Trophoblast cell (in vitro differentiated cells and primary cell): Measurements from ENCODE around the gene LYPD1.

ENCODE experiments used
- DNase-seq, 2 donors: peaks; one replicate each; pipeline ENCODE4 v3.0.0-alpha.2; 2016
- H2AFZ ChIP-seq: 2 replicates; pipeline ENCODE4 v1.6.1; 2013; ENCODE audit warnings: low read length, moderate library complexity, mild to moderate bottlenecking; ENCODE audit not compliant: insufficient read depth, poor library complexity
- H2AK5ac ChIP-seq: 2 replicates; pipeline ENCODE4 v1.6.1; 2013; ENCODE audit warnings: mild to moderate bottlenecking, low read length
- H2BK120ac ChIP-seq: 2 replicates; pipeline ENCODE4 v1.6.1; 2013; ENCODE audit warnings: low read length, mild to moderate bottlenecking, moderate library complexity; ENCODE audit not compliant: insufficient read depth, poor library complexity
- H2BK12ac ChIP-seq: 2 replicates; pipeline ENCODE4 v1.6.1; 2013; ENCODE audit warnings: mild to moderate bottlenecking, low read length, moderate library complexity
- H2BK5ac ChIP-seq: 2 replicates; pipeline ENCODE4 v1.6.1; 2013; ENCODE audit warnings: low read length, low read depth, moderate library complexity, mild to moderate bottlenecking; ENCODE audit not compliant: poor library complexity
- H3K14ac ChIP-seq: 2 replicates; pipeline ENCODE4 v1.6.1; 2013; ENCODE audit warnings: mild to moderate bottlenecking, low read length
- H3K18ac ChIP-seq: 2 replicates; pipeline ENCODE4 v1.6.1; 2013; ENCODE audit warnings: mild to moderate bottlenecking, low read length
- H3K23ac ChIP-seq: 2 replicates; pipeline ENCODE4 v1.6.1; 2013; ENCODE audit warnings: low read length
- H3K27ac ChIP-seq: 2 replicates; pipeline ENCODE4 v1.5.1; 2013; ENCODE audit warnings: low read depth, mild to moderate bottlenecking, inconsistent platforms, low read length, moderate library complexity
- H3K27me3 ChIP-seq: 2 replicates; pipeline ENCODE4 v1.6.1; 2013; ENCODE audit warnings: inconsistent platforms, mild to moderate bottlenecking, low read length, moderate library complexity; ENCODE audit not compliant: insufficient read depth
- H3K36me3 ChIP-seq, 2 experiments: 1 replicate in 1 of 2; 2 replicates in 1 of 2; pipeline ENCODE4 v1.6.1; 2013; ENCODE audit warnings: low read length in 2 of 2, mild to moderate bottlenecking in 2 of 2, moderate library complexity in 1 of 2; ENCODE audit not compliant: insufficient read depth in 2 of 2, control insufficient read depth in 1 of 2
- H3K4ac ChIP-seq: 2 replicates; pipeline ENCODE4 v1.6.1; 2013; ENCODE audit warnings: low read depth, mild to moderate bottlenecking, low read length, moderate library complexity
- H3K4me1 ChIP-seq, 2 experiments: 1 replicate in 1 of 2; 2 replicates in 1 of 2; pipeline ENCODE4 v1.6.1; 2013; ENCODE audit warnings: low read length in 2 of 2, mild to moderate bottlenecking in 2 of 2, moderate library complexity in 1 of 2; ENCODE audit not compliant: insufficient read depth in 2 of 2, control insufficient read depth in 1 of 2
- H3K4me2 ChIP-seq: 2 replicates; pipeline ENCODE4 v1.6.1; 2013; ENCODE audit warnings: inconsistent platforms, mild to moderate bottlenecking, low read length, moderate library complexity
- H3K4me3 ChIP-seq: 2 replicates; pipeline ENCODE4 v1.5.1; 2013; ENCODE audit warnings: mild to moderate bottlenecking, low read depth, low read length, inconsistent platforms
- H3K79me1 ChIP-seq: one replicate; pipeline ENCODE4 v1.6.1; 2013; ENCODE audit warnings: low read length
- H3K79me2 ChIP-seq: 2 replicates; pipeline ENCODE4 v1.6.1; 2013; ENCODE audit warnings: low read length, mild to moderate bottlenecking; ENCODE audit not compliant: control insufficient read depth, insufficient read depth, poor library complexity
- H3K9ac ChIP-seq: 2 replicates; pipeline ENCODE4 v1.6.1; 2013; ENCODE audit warnings: mild to moderate bottlenecking, low read length
- H3K9me3 ChIP-seq: 2 replicates; pipeline ENCODE4 v1.6.1; 2013; ENCODE audit warnings: low read depth, mild to moderate bottlenecking, control low read depth, inconsistent platforms, low read length; ENCODE audit not compliant: insufficient read depth
- H4K12ac ChIP-seq: 2 replicates; pipeline ENCODE4 v1.6.1; 2013; ENCODE audit warnings: low read depth, mild to moderate bottlenecking, low read length, moderate library complexity
- H4K8ac ChIP-seq: 2 replicates; pipeline ENCODE4 v1.6.1; 2013; ENCODE audit warnings: low read depth, mild to moderate bottlenecking, low read length, moderate library complexity
- H4K91ac ChIP-seq: one replicate; pipeline ENCODE4 v1.6.1; 2013; ENCODE audit warnings: low read depth, mild to moderate bottlenecking, low read length, moderate library complexity
- WGBS: extraction: QIAGEN DNeasy Blood & Tissue Kit; methylation state at CpG from one replicate; pipeline ENCODE4 v1.1.7; 2013; ENCODE audit warnings: missing lambda C conversion rate; ENCODE audit not compliant: insufficient read length, insufficient coverage; ENCODE audit errors: extremely low coverage; 5-methylcytosine and 5-hydroxymethylcytosine counted together

The LYPD1 gene

GRCh38 chr2:132645722-132646539 is 24.1 kb downstream of the LYPD1 start:
- Histone ChIP-seq H2BK12ac (no peak overlapping the region), H4K8ac (no peak overlapping the region), H3K9ac (no peak overlapping the region), H3K4ac (no peak overlapping the region), H3K18ac (no peak overlapping the region), H3K4me2 (no peak overlapping the region), H3K14ac (no peak overlapping the region), H4K12ac (no peak overlapping the region), H2BK5ac (no peak overlapping the region), H2AK5ac (no peak overlapping the region), H3K4me1 (peaks cover 4% of the 10 kb centered on the region in 2 experiments), H3K9me3 (no peaks in the 10 kb centered on the region), H3K4me3 (no peak overlapping the region), H2BK120ac (no peak overlapping the region), H3K79me1 (no peaks in the 10 kb centered on the region), H3K79me2 (no peaks in the 10 kb centered on the region), H3K27ac (no peak overlapping the region), H3K36me3 (no peaks in the 10 kb centered on the region), H4K91ac (no peak overlapping the region), H3K27me3 (no peaks in the 10 kb centered on the region), H3K23ac (no peak overlapping the region), H2AFZ (no peak overlapping the region)
- no CpG with 5 or more reads among the region's 18 CpGs for WGBS
- DNase-seq: no peak

GRCh38 chr2:132645176-132645575 is 24.8 kb downstream of the LYPD1 start:
- H3K14ac ChIP-seq: no peak overlapping the region
- no peak overlapping the region for H3K27ac ChIP-seq
- H3K23ac ChIP-seq: no peak overlapping the region
- H3K4ac ChIP-seq: no peak overlapping the region
- no peak overlapping the region for H2BK120ac ChIP-seq
- no peak overlapping the region for H4K91ac ChIP-seq
- no peak overlapping the region for H3K18ac ChIP-seq
- no peak overlapping the region for H3K4me2 ChIP-seq
- H3K79me1 ChIP-seq: no peaks in the 10 kb centered on the region
- no peak overlapping the region for H2AFZ ChIP-seq
- no peaks in the 10 kb centered on the region for H3K9me3 ChIP-seq
- no peak overlapping the region for H4K12ac ChIP-seq
- H2BK5ac ChIP-seq: no peak overlapping the region
- peaks cover 4% of the 10 kb centered on the region in 2 experiments for H3K4me1 ChIP-seq
- no peaks in the 10 kb centered on the region for H3K36me3 ChIP-seq
- no peak overlapping the region for H3K4me3 ChIP-seq
- WGBS: no CpG with 5 or more reads among the region's 35 CpGs
- no peak overlapping the region for H2AK5ac ChIP-seq
- no peak overlapping the region for H4K8ac ChIP-seq
- H3K27me3 ChIP-seq: no peaks in the 10 kb centered on the region
- H3K9ac ChIP-seq: no peak overlapping the region
- no peaks in the 10 kb centered on the region for H3K79me2 ChIP-seq
- no peak for DNase-seq
- no peak overlapping the region for H2BK12ac ChIP-seq

GRCh38 chr2:132642415-132642814 is 27.6 kb downstream of the LYPD1 start:
- Histone ChIP-seq H4K91ac (no peak overlapping the region), H3K36me3 (no peaks in the 10 kb centered on the region), H3K4me1 (peaks cover 4% of the 10 kb centered on the region in 2 experiments), H3K9ac (no peak overlapping the region), H3K4me3 (no peak overlapping the region), H3K27ac (no peak overlapping the region), H3K79me2 (no peaks in the 10 kb centered on the region), H2AFZ (no peak overlapping the region), H3K14ac (no peak overlapping the region), H3K9me3 (no peaks in the 10 kb centered on the region), H2AK5ac (no peak overlapping the region), H3K4ac (no peak overlapping the region), H4K12ac (no peak overlapping the region), H3K27me3 (no peaks in the 10 kb centered on the region), H2BK12ac (no peak overlapping the region), H3K23ac (no peak overlapping the region), H3K4me2 (no peak overlapping the region), H3K18ac (no peak overlapping the region), H2BK120ac (no peak overlapping the region), H2BK5ac (no peak overlapping the region), H3K79me1 (no peaks in the 10 kb centered on the region), H4K8ac (no peak overlapping the region)
- no peak for DNase-seq
- no CpG with 5 or more reads among the region's 2 CpGs for WGBS

- Histone ChIP-seq H2BK12ac (no peak overlapping the region), H3K27me3 (no peaks in the 10 kb centered on the region), H3K23ac (no peak overlapping the region), H3K18ac (no peak overlapping the region), H2AK5ac (no peak overlapping the region), H3K79me1 (no peaks in the 10 kb centered on the region), H3K9me3 (no peaks in the 10 kb centered on the region), H4K8ac (no peak overlapping the region), H3K9ac (no peak overlapping the region), H3K27ac (no peak overlapping the region), H3K4me3 (no peak overlapping the region), H3K36me3 (no peaks in the 10 kb centered on the region), H2BK120ac (no peak overlapping the region), H4K12ac (no peak overlapping the region), H3K79me2 (no peaks in the 10 kb centered on the region), H3K4me1 (peaks cover 4% of the 10 kb centered on the region in 2 experiments), H4K91ac (no peak overlapping the region), H2AFZ (no peak overlapping the region), H2BK5ac (no peak overlapping the region), H3K4me2 (no peak overlapping the region), H3K4ac (no peak overlapping the region), H3K14ac (no peak overlapping the region)
- DNase-seq: no peak
Measured at GRCh38 chr2:132641819-132642218, 28.2 kb downstream of the LYPD1 start.
